Measurements from ENCODE around the gene MPC1L. TPM values are rescaled to one million over a fixed set of nuclear protein-coding genes. Genes with fewer than 3 reads are reported as not detected.

Gene MPC1L
- total and polyA plus RNA-seq, 7 donors, result not detected

GRCh38 chrX:40653535-40653934 lies 30.3 kb downstream of the MPC1L start:
- no peaks in the 10 kb centered on the region for H3K9me3 ChIP-seq
- TF ChIP-seq CTCF (IDR thresholded peaks at IDR 0.05), result no peak
- no peak for TF ChIP-seq POLR2AphosphoS5 (IDR thresholded peaks at IDR 0.05)
- no peak for TF ChIP-seq EP300 (IDR thresholded peaks at IDR 0.05)
- no peak for TF ChIP-seq POLR2A (IDR thresholded peaks at IDR 0.05)
- no peaks in the 10 kb centered on the region for H3K4me1 ChIP-seq
- no peak for DNase-seq
- H3K4me3 ChIP-seq, result no peak overlapping the region
- 84% methylated on average over 2 of the region's 2 CpGs for WGBS, 2 donors
- intact Hi-C loops (cut with DNase I), result loop anchor here (5.0 kb wide), 1 partner anchor 529 kb away; no protein-coding TSS in a partner anchor
- H3K36me3 ChIP-seq, result peaks cover 0 to 19% (median 0%) of the 10 kb centered on the region in 4 donors
- no peaks in the 10 kb centered on the region for H3K27me3 ChIP-seq
- peak overlapping the region in 1 of 4 donors; percentile 8 for H3K27ac ChIP-seq

- DNase-seq, result no peak
- Histone ChIP-seq H3K27ac (no peak overlapping the region), H3K27me3 (no peaks in the 10 kb centered on the region), H3K4me3 (no peak overlapping the region), H3K9me3 (no peaks in the 10 kb centered on the region), H3K36me3 (peaks cover 0 to 32% (median 7%) of the 10 kb centered on the region in 4 donors), H3K4me1 (no peaks in the 10 kb centered on the region)
- 80 to 87% methylated on average over 5 of the region's 5 CpGs for WGBS, 2 donors
- no peak for TF ChIP-seq EP300 (IDR thresholded peaks at IDR 0.05)
- no peak for TF ChIP-seq CTCF (IDR thresholded peaks at IDR 0.05)
- no peak for TF ChIP-seq POLR2AphosphoS5 (IDR thresholded peaks at IDR 0.05)
- no peak for TF ChIP-seq POLR2A (IDR thresholded peaks at IDR 0.05)
- intact Hi-C loops (cut with DNase I), result no loop called here
Observed at GRCh38 chrX:40660381-40660780, 37.2 kb downstream of the MPC1L start.

- TF ChIP-seq CTCF (IDR thresholded peaks at IDR 0.05), result no peak
- no peak for TF ChIP-seq POLR2A (IDR thresholded peaks at IDR 0.05)
- TF ChIP-seq POLR2AphosphoS5 (IDR thresholded peaks at IDR 0.05), result no peak
- TF ChIP-seq EP300 (IDR thresholded peaks at IDR 0.05), result no peak
- Histone ChIP-seq H3K4me3 (no peak overlapping the region), H3K36me3 (peaks cover 0 to 42% (median 7%) of the 10 kb centered on the region in 4 donors), H3K4me1 (no peaks in the 10 kb centered on the region), H3K27ac (no peak overlapping the region), H3K9me3 (no peaks in the 10 kb centered on the region), H3K27me3 (no peaks in the 10 kb centered on the region)
- 95 to 98% methylated on average over 2 of the region's 2 CpGs for WGBS, 2 donors
- DNase-seq, result no peak
- intact Hi-C loops (cut with DNase I), result no loop called here
Observed at GRCh38 chrX:40661489-40661888, 38.3 kb downstream of the MPC1L start.

DNA sequence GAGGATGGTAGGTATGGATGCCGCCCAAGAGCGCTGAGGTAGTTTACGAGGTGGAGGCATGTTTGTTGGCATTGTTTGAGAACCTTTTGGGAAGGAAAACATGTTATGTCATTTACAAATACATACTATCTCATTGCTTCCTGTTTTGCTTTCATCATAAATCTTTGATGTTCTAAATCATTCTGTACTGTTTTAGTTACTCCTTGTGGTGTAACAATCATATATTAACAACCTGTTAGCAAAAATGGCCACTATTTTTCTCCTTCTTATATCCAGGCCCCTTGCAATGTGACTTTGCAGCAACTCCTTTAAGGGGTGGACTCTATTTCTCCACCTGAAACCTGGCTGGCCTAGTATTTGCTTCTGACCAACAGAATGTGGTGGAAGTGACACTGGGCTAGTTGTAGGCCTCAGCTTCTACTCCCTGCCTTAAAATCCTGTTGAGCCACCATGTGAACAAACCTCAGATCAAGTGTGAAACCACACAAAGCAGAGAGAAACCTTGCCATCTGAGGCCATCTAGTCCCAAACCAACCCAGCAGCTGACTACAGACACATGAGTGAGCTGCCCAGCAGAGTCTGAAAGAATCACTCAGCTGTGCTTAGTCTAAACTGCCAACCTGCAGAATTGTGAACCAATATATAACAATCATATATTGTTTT lies 40.0 kb downstream of the MPC1L start:
- Histone ChIP-seq H3K4me1 (no peaks in the 10 kb centered on the region), H3K27ac (no peak overlapping the region), H3K9me3 (no peaks in the 10 kb centered on the region), H3K27me3 (no peaks in the 10 kb centered on the region), H3K4me3 (no peak overlapping the region), H3K36me3 (peaks cover 0 to 36% (median 12%) of the 10 kb centered on the region in 4 donors)
- no peak for TF ChIP-seq CTCF (IDR thresholded peaks at IDR 0.05)
- no peak for TF ChIP-seq POLR2AphosphoS5 (IDR thresholded peaks at IDR 0.05)
- no peak for TF ChIP-seq POLR2A (IDR thresholded peaks at IDR 0.05)
- TF ChIP-seq EP300 (IDR thresholded peaks at IDR 0.05), result no peak
- no peak for DNase-seq
- 80 to 92% methylated on average over 3 of the region's 3 CpGs for WGBS, 2 donors
- intact Hi-C loops (cut with DNase I), result no loop called here
